ENCODE data around the gene HK1.

HK1 gene

GRCh38 chr10:69407621-69408301 lies 129.5 kb downstream of the HK1 start:
- peak overlapping the region; percentile 20 for H2AK5ac ChIP-seq (ENCODE audit: low read depth, low read length)
- no peak overlapping the region for H4K8ac ChIP-seq (ENCODE audit: low read depth, low read length)
- no peak overlapping the region for H2BK12ac ChIP-seq (ENCODE audit: low read length)
- H3K4ac ChIP-seq (ENCODE audit: low read length): no peak overlapping the region
- peaks cover 8 to 9% of the 10 kb centered on the region in 2 donors for H3K4me1 ChIP-seq (ENCODE audit: control insufficient read depth in 2 of 2, insufficient read depth in 1 of 2, low read depth in 1 of 2, low read length in 2 of 2)
- no peak overlapping the region for H2BK5ac ChIP-seq (ENCODE audit: low read length)
- no peak overlapping the region for H3K9ac ChIP-seq (ENCODE audit: low read depth, low read length, poor library complexity)
- H3K4me3 ChIP-seq (ENCODE audit: low read length in 2 of 2): peak overlapping the region in 1 of 2 donors; percentile 3
- no CpG with 5 or more reads among the region's 14 CpGs for WGBS, 2 donors (ENCODE audit: extremely low coverage in 2 of 2, insufficient read length in 2 of 2, insufficient replicate concordance in 1 of 2)
- H2BK120ac ChIP-seq (ENCODE audit: low read depth, low read length): no peak overlapping the region
- no peak overlapping the region for H3K4me2 ChIP-seq (ENCODE audit: insufficient read depth, low read length, poor library complexity, severe bottlenecking)
- DNase-seq (ENCODE audit: low spot score): no peak
- H3K79me1 ChIP-seq (ENCODE audit: low read depth, low read length): no peaks in the 10 kb centered on the region
- no peak overlapping the region for H3K27ac ChIP-seq (replicated peaks; ENCODE audit: low read length)
- H3K27me3 ChIP-seq (ENCODE audit: control insufficient read depth in 3 of 3, insufficient read depth in 3 of 3, low read depth in 1 of 3, low read length in 3 of 3): peaks cover 0 to 11% (median 0%) of the 10 kb centered on the region in 3 experiments
- no peak overlapping the region for H3K23ac ChIP-seq (ENCODE audit: low read depth, low read length, poor library complexity)
- H3K36me3 ChIP-seq (replicated peaks in 1 of 2; ENCODE audit: control insufficient read depth in 2 of 2, insufficient read depth in 2 of 2, low read length in 2 of 2): no peaks in the 10 kb centered on the region
- no peak overlapping the region for H3K14ac ChIP-seq (ENCODE audit: low read length)
- no peaks in the 10 kb centered on the region for H3K9me3 ChIP-seq (replicated peaks in 1 of 2; ENCODE audit: control insufficient read depth in 2 of 2, insufficient read depth in 1 of 2, low read depth in 1 of 2, low read length in 2 of 2)
- peak overlapping the region; percentile 32 for H3K18ac ChIP-seq (ENCODE audit: low read length)
- H2BK15ac ChIP-seq (ENCODE audit: low read length): no peak overlapping the region
- peak overlapping the region; percentile 86 for H2AFZ ChIP-seq (ENCODE audit: low read length)
- H4K91ac ChIP-seq (ENCODE audit: low read depth, low read length, poor library complexity): no peak overlapping the region

- Histone ChIP-seq H3K4me3 (ENCODE audit: low read length in 2 of 2) (peak overlapping the region; percentile 37 to 70), H4K91ac (ENCODE audit: low read depth, low read length, poor library complexity) (no peak overlapping the region), H2BK15ac (ENCODE audit: low read length) (no peak overlapping the region), H2BK120ac (ENCODE audit: low read depth, low read length) (peak overlapping the region; percentile 10), H3K23ac (ENCODE audit: low read depth, low read length, poor library complexity) (no peak overlapping the region), H3K9ac (ENCODE audit: low read depth, low read length, poor library complexity) (no peak overlapping the region), H3K36me3 (replicated peaks in 1 of 2; ENCODE audit: control insufficient read depth in 2 of 2, insufficient read depth in 2 of 2, low read length in 2 of 2) (no peaks in the 10 kb centered on the region), H3K9me3 (replicated peaks in 1 of 2; ENCODE audit: control insufficient read depth in 2 of 2, insufficient read depth in 1 of 2, low read depth in 1 of 2, low read length in 2 of 2) (no peaks in the 10 kb centered on the region), H3K79me1 (ENCODE audit: low read depth, low read length) (no peaks in the 10 kb centered on the region), H3K4me2 (ENCODE audit: insufficient read depth, low read length, poor library complexity, severe bottlenecking) (peak overlapping the region; percentile 28), H3K14ac (ENCODE audit: low read length) (no peak overlapping the region), H3K27me3 (ENCODE audit: control insufficient read depth in 3 of 3, insufficient read depth in 3 of 3, low read depth in 1 of 3, low read length in 3 of 3) (peaks cover 0 to 11% (median 0%) of the 10 kb centered on the region in 3 experiments), H2AFZ (ENCODE audit: low read length) (peak overlapping the region; percentile 99), H2AK5ac (ENCODE audit: low read depth, low read length) (no peak overlapping the region), H3K18ac (ENCODE audit: low read length) (peak overlapping the region; percentile 16), H3K27ac (replicated peaks; ENCODE audit: low read length) (no peak overlapping the region), H3K4ac (ENCODE audit: low read length) (no peak overlapping the region), H2BK5ac (ENCODE audit: low read length) (no peak overlapping the region), H4K8ac (ENCODE audit: low read depth, low read length) (no peak overlapping the region), H2BK12ac (ENCODE audit: low read length) (no peak overlapping the region), H3K4me1 (ENCODE audit: control insufficient read depth in 2 of 2, insufficient read depth in 1 of 2, low read depth in 1 of 2, low read length in 2 of 2) (peaks cover 8 to 9% of the 10 kb centered on the region in 2 donors)
- WGBS, 2 donors (ENCODE audit: extremely low coverage in 2 of 2, insufficient read length in 2 of 2, insufficient replicate concordance in 1 of 2): no CpG with 5 or more reads among the region's 64 CpGs
- peak; percentile 88 for DNase-seq (ENCODE audit: low spot score)
These were observed 130.3 kb downstream of the HK1 start for GRCh38 chr10:69408318-69409175.

- Histone ChIP-seq H3K9me3 (replicated peaks in 1 of 2; ENCODE audit: control insufficient read depth in 2 of 2, insufficient read depth in 1 of 2, low read depth in 1 of 2, low read length in 2 of 2) (no peaks in the 10 kb centered on the region), H2BK12ac (ENCODE audit: low read length) (no peak overlapping the region), H4K91ac (ENCODE audit: low read depth, low read length, poor library complexity) (no peak overlapping the region), H3K36me3 (replicated peaks in 1 of 2; ENCODE audit: control insufficient read depth in 2 of 2, insufficient read depth in 2 of 2, low read length in 2 of 2) (no peaks in the 10 kb centered on the region), H2BK120ac (ENCODE audit: low read depth, low read length) (peak overlapping the region; percentile 10), H3K27ac (replicated peaks; ENCODE audit: low read length) (no peak overlapping the region), H3K4me2 (ENCODE audit: insufficient read depth, low read length, poor library complexity, severe bottlenecking) (peak overlapping the region; percentile 28), H3K79me1 (ENCODE audit: low read depth, low read length) (no peaks in the 10 kb centered on the region), H2BK15ac (ENCODE audit: low read length) (no peak overlapping the region), H2BK5ac (ENCODE audit: low read length) (no peak overlapping the region), H3K9ac (ENCODE audit: low read depth, low read length, poor library complexity) (no peak overlapping the region), H4K8ac (ENCODE audit: low read depth, low read length) (no peak overlapping the region), H2AFZ (ENCODE audit: low read length) (peak overlapping the region; percentile 99), H3K14ac (ENCODE audit: low read length) (no peak overlapping the region), H2AK5ac (ENCODE audit: low read depth, low read length) (no peak overlapping the region), H3K4ac (ENCODE audit: low read length) (no peak overlapping the region), H3K4me3 (ENCODE audit: low read length in 2 of 2) (peak overlapping the region; percentile 37 to 70), H3K27me3 (ENCODE audit: control insufficient read depth in 3 of 3, insufficient read depth in 3 of 3, low read depth in 1 of 3, low read length in 3 of 3) (peaks cover 0 to 11% (median 0%) of the 10 kb centered on the region in 3 experiments), H3K18ac (ENCODE audit: low read length) (peak overlapping the region; percentile 16), H3K4me1 (ENCODE audit: control insufficient read depth in 2 of 2, insufficient read depth in 1 of 2, low read depth in 1 of 2, low read length in 2 of 2) (peaks cover 8 to 9% of the 10 kb centered on the region in 2 donors), H3K23ac (ENCODE audit: low read depth, low read length, poor library complexity) (no peak overlapping the region)
- no peak for DNase-seq (ENCODE audit: low spot score)
- WGBS, 2 donors (ENCODE audit: extremely low coverage in 2 of 2, insufficient read length in 2 of 2, insufficient replicate concordance in 1 of 2): no CpG with 5 or more reads among the region's 7 CpGs
These were observed 130.8 kb downstream of the HK1 start for GRCh38 chr10:69409176-69409495.

GRCh38 chr10:69409968-69410367 lies 131.7 kb downstream of the HK1 start:
- no peak overlapping the region for H3K23ac ChIP-seq (ENCODE audit: low read depth, low read length, poor library complexity)
- no peaks in the 10 kb centered on the region for H3K36me3 ChIP-seq (replicated peaks in 1 of 2; ENCODE audit: control insufficient read depth in 2 of 2, insufficient read depth in 2 of 2, low read length in 2 of 2)
- peaks cover 0 to 16% (median 0%) of the 10 kb centered on the region in 3 experiments for H3K27me3 ChIP-seq (ENCODE audit: control insufficient read depth in 3 of 3, insufficient read depth in 3 of 3, low read depth in 1 of 3, low read length in 3 of 3)

More at GRCh38 chr10:69409968-69410367, 131.7 kb downstream of the HK1 start:
- H3K14ac ChIP-seq (ENCODE audit: low read length): no peak overlapping the region
- no peak overlapping the region for H2BK15ac ChIP-seq (ENCODE audit: low read length)
- H3K4me1 ChIP-seq (ENCODE audit: control insufficient read depth in 2 of 2, insufficient read depth in 1 of 2, low read depth in 1 of 2, low read length in 2 of 2): peaks cover 7 to 8% of the 10 kb centered on the region in 2 donors
- no CpG with 5 or more reads among the region's 6 CpGs for WGBS, 2 donors (ENCODE audit: extremely low coverage in 2 of 2, insufficient read length in 2 of 2, insufficient replicate concordance in 1 of 2)
- H4K8ac ChIP-seq (ENCODE audit: low read depth, low read length): no peak overlapping the region
- no peak overlapping the region for H2BK12ac ChIP-seq (ENCODE audit: low read length)
- H2AFZ ChIP-seq (ENCODE audit: low read length): no peak overlapping the region
- H2BK5ac ChIP-seq (ENCODE audit: low read length): no peak overlapping the region
- no peak overlapping the region for H3K4ac ChIP-seq (ENCODE audit: low read length)
- H4K91ac ChIP-seq (ENCODE audit: low read depth, low read length, poor library complexity): no peak overlapping the region
- no peaks in the 10 kb centered on the region for H3K79me1 ChIP-seq (ENCODE audit: low read depth, low read length)
- H3K4me3 ChIP-seq (ENCODE audit: low read length in 2 of 2): no peak overlapping the region
- H3K18ac ChIP-seq (ENCODE audit: low read length): no peak overlapping the region
- H3K9me3 ChIP-seq (replicated peaks in 1 of 2; ENCODE audit: control insufficient read depth in 2 of 2, insufficient read depth in 1 of 2, low read depth in 1 of 2, low read length in 2 of 2): no peaks in the 10 kb centered on the region
- H3K9ac ChIP-seq (ENCODE audit: low read depth, low read length, poor library complexity): no peak overlapping the region
- no peak overlapping the region for H3K4me2 ChIP-seq (ENCODE audit: insufficient read depth, low read length, poor library complexity, severe bottlenecking)
- no peak for DNase-seq (ENCODE audit: low spot score)
- H2AK5ac ChIP-seq (ENCODE audit: low read depth, low read length): no peak overlapping the region
- no peak overlapping the region for H2BK120ac ChIP-seq (ENCODE audit: low read depth, low read length)
- H3K27ac ChIP-seq (replicated peaks; ENCODE audit: low read length): no peak overlapping the region

Data from neuronal stem cell (in vitro differentiated cells).